A673 (cell line): ENCODE results near the gene ASAP2. TPM values are rescaled to one million over a fixed set of nuclear protein-coding genes. Genes with fewer than 3 reads are reported as not detected.

Experiments
- BruUV-seq: library from RNA; stranded (reverse); fragments of 400-500 nt; replicated peaks from 2 replicates; lab custom pipeline; 2021; lab: Mats Ljungman, UMichigan
- CTCF ChIA-PET: fragments of 300-600 bp; sonication (Branson Sonifier 250); formaldehyde crosslinking; loops from one replicate; lab custom pipeline; 2022; ENCODE audit warnings: antibody characterized with exemption; lab: Charles Lee
- POLR2A ChIA-PET: fragments of 300-600 bp; sonication (Branson Sonifier 250); formaldehyde crosslinking; loops from one replicate; lab custom pipeline; 2022; ENCODE audit warnings: antibody characterized with exemption; ENCODE audit not compliant: low non-redundant PET; lab: Charles Lee
- DNase-seq: peaks from one replicate; pipeline ENCODE4 v3.0.0-alpha.2; 2015; ENCODE audit warnings: low spot score
- H3K27ac ChIP-seq: fragments of 200-600 bp; sonication (generic); 2 replicates; pipeline ENCODE4 v1.5.1; 2016; ENCODE audit warnings: mixed run types, low read depth, mild to moderate bottlenecking, mixed read lengths, antibody characterized with exemption, low read length; ENCODE audit not compliant: poor library complexity, severe bottlenecking
- H3K27me3 ChIP-seq: fragments of 200-600 bp; sonication (generic); replicated peaks from 2 replicates; pipeline ENCODE4 v1.6.1; 2017; ENCODE audit warnings: mixed run types, low read depth, mild to moderate bottlenecking, mixed read lengths, antibody characterized with exemption, low read length; ENCODE audit not compliant: insufficient read depth, poor library complexity
- H3K36me3 ChIP-seq: fragments of 200-600 bp; sonication (generic); 2 replicates; pipeline ENCODE4 v1.6.1; 2016; ENCODE audit warnings: mixed run types, mild to moderate bottlenecking, mixed read lengths, antibody characterized with exemption, low read length; ENCODE audit not compliant: insufficient read depth, poor library complexity, severe bottlenecking
- H3K4me1 ChIP-seq: fragments of 200-600 bp; sonication (generic); 2 replicates; pipeline ENCODE4 v1.6.1; 2017; ENCODE audit warnings: mixed run types, mild to moderate bottlenecking, mixed read lengths, antibody characterized with exemption, low read length; ENCODE audit not compliant: insufficient read depth, poor library complexity, severe bottlenecking
- H3K4me3 ChIP-seq: fragments of 200-600 bp; sonication (generic); 2 replicates; pipeline ENCODE4 v1.5.1; 2016; ENCODE audit warnings: low read depth, mixed run types, mild to moderate bottlenecking, mixed read lengths, low read length; ENCODE audit not compliant: poor library complexity, severe bottlenecking
- H3K9me3 ChIP-seq: fragments of 200-600 bp; sonication (generic); 2 replicates; pipeline ENCODE4 v1.6.1; 2016; ENCODE audit warnings: mixed run types, low read depth, mild to moderate bottlenecking, mixed read lengths, antibody characterized with exemption, low read length; ENCODE audit not compliant: poor library complexity, severe bottlenecking
- CTCF ChIP-seq: fragments of 300-800, 200-600 bp; sonication (generic); conservative IDR thresholded peaks from 2 replicates; pipeline ENCODE4 v1.5.1; 2017; ENCODE audit warnings: low read depth, mild to moderate bottlenecking, antibody characterized with exemption, low read length, moderate library complexity, mixed read lengths
- EZH2 ChIP-seq: fragments of 200-600 bp; sonication (generic); IDR thresholded peaks from 2 replicates; pipeline ENCODE4 v1.6.1; 2017; ENCODE audit warnings: borderline replicate concordance, low read depth, mild to moderate bottlenecking, mixed read lengths, antibody characterized with exemption, low read length; ENCODE audit not compliant: poor library complexity, severe bottlenecking
- intact Hi-C: fragments of 100-400 bp; cut with micrococcal nuclease; formaldehyde crosslinking; loops from one replicate; pipeline ENCODE4 v1.10.0; 2022; ENCODE audit not compliant: unreplicated experiment
- total RNA-seq: library from RNA; stranded (reverse); gene quantifications from 2 replicates; pipeline ENCODE4 v1.2.3, GENCODE V29; 2021

The ASAP2 gene
- total RNA-seq, 1 experiment from 2014 or later: 46.8 TPM

DNA sequence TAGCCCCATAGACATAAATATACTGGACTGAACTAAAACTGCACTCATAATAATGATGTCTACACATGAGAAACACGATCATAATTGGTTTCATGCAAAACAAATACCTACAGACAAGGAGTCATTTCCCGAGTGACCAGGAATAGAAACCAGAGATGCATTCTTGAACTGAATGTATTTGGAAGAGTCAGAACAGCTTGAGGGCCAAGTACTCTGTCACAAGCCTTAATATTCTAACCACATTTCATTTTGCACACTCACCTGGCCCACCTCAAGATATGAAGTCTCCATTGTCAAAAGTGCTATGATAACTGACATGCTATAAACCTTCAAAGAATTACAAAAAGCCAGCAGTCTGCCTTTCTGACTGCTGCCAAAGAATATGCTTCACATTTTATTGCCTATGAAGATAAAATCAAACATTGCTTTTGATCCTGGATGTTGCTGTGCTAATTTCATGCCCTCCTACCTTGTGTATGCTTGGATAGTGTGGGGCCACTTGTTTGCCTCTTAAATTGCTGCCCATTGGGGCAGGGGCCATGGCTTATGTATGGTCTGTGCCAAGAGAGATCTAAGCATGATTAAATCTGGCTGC is 18.9 kb upstream of the ASAP2 start:
- H3K27ac ChIP-seq: no peak overlapping the region
- no peaks in the 10 kb centered on the region for H3K27me3 ChIP-seq
- TF ChIP-seq CTCF: no peak
- POLR2A ChIA-PET: no interaction called here
- H3K4me3 ChIP-seq: no peak overlapping the region
- intact Hi-C loops: no loop called here
- DNase-seq: no peak
- no peaks in the 10 kb centered on the region for H3K9me3 ChIP-seq
- peaks cover 17% of the 10 kb centered on the region for H3K4me1 ChIP-seq
- CTCF ChIA-PET: no interaction called here
- no TSS peak for BruUV-seq
- H3K36me3 ChIP-seq: no peaks in the 10 kb centered on the region

- H3K27ac ChIP-seq: no peak overlapping the region
- no peaks in the 10 kb centered on the region for H3K9me3 ChIP-seq
- H3K4me3 ChIP-seq: no peak overlapping the region
- TF ChIP-seq CTCF (no peak), EZH2 (no peak)
- CTCF ChIA-PET: no interaction called here
- H3K36me3 ChIP-seq: no peaks in the 10 kb centered on the region
- intact Hi-C loops: no loop called here
- H3K4me1 ChIP-seq: peaks cover 23% of the 10 kb centered on the region
- H3K27me3 ChIP-seq: no peaks in the 10 kb centered on the region
- POLR2A ChIA-PET: no interaction called here
- BruUV-seq: no TSS peak
- no peak for DNase-seq
Observed at GRCh38 chr2:9188823-9189222, 17.8 kb upstream of the ASAP2 start.

DNA sequence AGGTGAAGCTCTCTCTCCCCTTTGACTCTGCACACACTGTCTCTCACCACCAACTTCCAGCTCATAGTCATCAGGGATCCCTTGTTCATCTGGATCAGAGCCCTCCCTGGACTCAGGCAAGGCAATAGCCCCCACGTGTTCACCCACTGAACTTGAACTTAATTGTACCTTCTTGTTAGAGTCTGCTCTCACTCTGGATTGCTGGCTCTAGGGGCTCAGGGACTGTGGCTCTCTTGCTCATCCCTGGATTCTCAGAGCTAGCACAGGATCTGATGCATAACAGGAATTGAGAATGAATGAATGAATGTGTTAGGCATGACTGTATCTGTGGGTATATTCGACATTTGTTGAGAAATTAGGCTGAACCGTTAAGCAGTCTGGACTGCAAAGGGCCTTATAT is 16.7 kb upstream of the ASAP2 start:
- intact Hi-C loops: no loop called here
- Histone ChIP-seq H3K9me3 (no peaks in the 10 kb centered on the region), H3K27ac (no peak overlapping the region), H3K4me3 (no peak overlapping the region), H3K36me3 (no peaks in the 10 kb centered on the region), H3K27me3 (no peaks in the 10 kb centered on the region), H3K4me1 (peaks cover 27% of the 10 kb centered on the region)
- no TSS peak for BruUV-seq
- no peak for TF ChIP-seq CTCF
- no peak for TF ChIP-seq EZH2
- DNase-seq: no peak
- CTCF ChIA-PET: no interaction called here
- POLR2A ChIA-PET: no interaction called here
